HG03175 (cell line): ENCODE data around the gene C12orf76.
"Not testable (repeated sequence)": the region's sequence is repeated elsewhere in the genome, so short reads cannot be mapped to it uniquely, and the experiment has no call there.

Experiments used
- ATAC-seq: cut with Tn5 transposase; IDR thresholded peaks from one replicate; pipeline ENCODE4 v1.9.1; 2021; ENCODE audit warnings: mild to moderate bottlenecking, moderate library complexity; ENCODE audit not compliant: unreplicated experiment

C12orf76 gene

GRCh38 chr12:110048242-110049027 is at the start of gene C12orf76:
C12orf76 (minus strand) TSS chr12:110048522; CDS start chr12:110048495, 27 bp downstream.
- peak; percentile 98 for ATAC-seq

GRCh38 chr12:110093631-110094311 is 45.4 kb upstream of the C12orf76 start:
- ATAC-seq: no peak

- ATAC-seq: no peak
Measured at GRCh38 chr12:110091136-110091711, 42.9 kb upstream of the C12orf76 start.

- no peak for ATAC-seq
Measured at GRCh38 chr12:110090266-110091135, 42.2 kb upstream of the C12orf76 start.

- ATAC-seq: no peak
Measured at GRCh38 chr12:110088936-110089335, 40.6 kb upstream of the C12orf76 start.

- not testable (repeated sequence) for ATAC-seq
Measured at GRCh38 chr12:110088216-110088615, 39.9 kb upstream of the C12orf76 start.

GRCh38 chr12:110084314-110085015 is 36.1 kb upstream of the C12orf76 start:
- ATAC-seq: no peak

- ATAC-seq: no peak
Measured at GRCh38 chr12:110080410-110080809, 32.1 kb upstream of the C12orf76 start.

- peak; percentile 91 for ATAC-seq
Measured at GRCh38 chr12:110079477-110080400, 31.4 kb upstream of the C12orf76 start.

GRCh38 chr12:110077800-110078199 is 29.5 kb upstream of the C12orf76 start:
- ATAC-seq: no peak

- ATAC-seq: no peak
Measured at GRCh38 chr12:110075880-110076279, 27.6 kb upstream of the C12orf76 start.

- ATAC-seq: no peak
Measured at GRCh38 chr12:110074089-110074488, 25.8 kb upstream of the C12orf76 start.

- no peak for ATAC-seq
Measured at GRCh38 chr12:110073049-110073831, 24.9 kb upstream of the C12orf76 start.

GRCh38 chr12:110072636-110073035 is 24.3 kb upstream of the C12orf76 start:
- not testable (repeated sequence) for ATAC-seq

GRCh38 chr12:110071967-110072366 is 23.6 kb upstream of the C12orf76 start:
- no peak for ATAC-seq

- no peak for ATAC-seq
Measured at GRCh38 chr12:110071504-110071903, 23.2 kb upstream of the C12orf76 start.

- ATAC-seq: no peak
Measured at GRCh38 chr12:110068654-110069053, 20.3 kb upstream of the C12orf76 start.

- ATAC-seq: not testable (repeated sequence)
Measured at GRCh38 chr12:110068115-110068514, 19.8 kb upstream of the C12orf76 start.
